ENCODE measurements around the gene C21orf91.

DNA sequence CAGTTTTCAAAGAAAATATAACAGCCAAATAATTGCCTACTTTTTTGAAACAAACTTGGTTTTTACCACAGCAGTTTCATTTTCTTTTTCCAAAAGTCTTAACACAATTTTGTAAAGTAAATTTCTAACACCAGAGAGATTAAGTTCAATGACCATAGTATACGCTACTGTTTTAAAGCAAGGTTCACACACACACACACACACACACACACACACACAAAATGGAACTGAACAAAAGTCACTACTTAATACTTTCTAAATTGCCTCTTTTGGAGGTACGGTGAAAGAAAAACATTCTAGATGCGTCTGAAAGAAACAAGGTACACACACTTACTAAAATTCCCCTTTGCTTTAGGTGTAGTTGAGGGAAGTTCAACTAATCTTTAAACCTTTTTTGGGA is 30.1 kb downstream of the C21orf91 start:
- TF ChIP-seq, protein P1, sequence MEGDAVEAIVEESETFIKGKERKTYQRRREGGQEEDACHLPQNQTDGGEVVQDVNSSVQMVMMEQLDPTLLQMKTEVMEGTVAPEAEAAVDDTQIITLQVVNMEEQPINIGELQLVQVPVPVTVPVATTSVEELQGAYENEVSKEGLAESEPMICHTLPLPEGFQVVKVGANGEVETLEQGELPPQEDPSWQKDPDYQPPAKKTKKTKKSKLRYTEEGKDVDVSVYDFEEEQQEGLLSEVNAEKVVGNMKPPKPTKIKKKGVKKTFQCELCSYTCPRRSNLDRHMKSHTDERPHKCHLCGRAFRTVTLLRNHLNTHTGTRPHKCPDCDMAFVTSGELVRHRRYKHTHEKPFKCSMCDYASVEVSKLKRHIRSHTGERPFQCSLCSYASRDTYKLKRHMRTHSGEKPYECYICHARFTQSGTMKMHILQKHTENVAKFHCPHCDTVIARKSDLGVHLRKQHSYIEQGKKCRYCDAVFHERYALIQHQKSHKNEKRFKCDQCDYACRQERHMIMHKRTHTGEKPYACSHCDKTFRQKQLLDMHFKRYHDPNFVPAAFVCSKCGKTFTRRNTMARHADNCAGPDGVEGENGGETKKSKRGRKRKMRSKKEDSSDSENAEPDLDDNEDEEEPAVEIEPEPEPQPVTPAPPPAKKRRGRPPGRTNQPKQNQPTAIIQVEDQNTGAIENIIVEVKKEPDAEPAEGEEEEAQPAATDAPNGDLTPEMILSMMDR (IDR thresholded peaks at IDR 0.05) = no peak
- TF ChIP-seq POLR2AphosphoS5 (IDR thresholded peaks at IDR 0.05) (no peak), EP300 (IDR thresholded peaks at IDR 0.05) (no peak)

All from upper lobe of left lung (tissue), 4 donors.